HG03064 (cell line): ENCODE measurements around the gene BIRC2.
"Not testable (repeated sequence)": the region's sequence is repeated elsewhere in the genome, so short reads cannot be mapped to it uniquely, and the experiment has no call there.

Experiments
- ATAC-seq: cut with Tn5 transposase; IDR thresholded peaks from one replicate; pipeline ENCODE4 v1.9.1; 2021; ENCODE audit warnings: low read depth; ENCODE audit not compliant: unreplicated experiment

Gene BIRC2

DNA sequence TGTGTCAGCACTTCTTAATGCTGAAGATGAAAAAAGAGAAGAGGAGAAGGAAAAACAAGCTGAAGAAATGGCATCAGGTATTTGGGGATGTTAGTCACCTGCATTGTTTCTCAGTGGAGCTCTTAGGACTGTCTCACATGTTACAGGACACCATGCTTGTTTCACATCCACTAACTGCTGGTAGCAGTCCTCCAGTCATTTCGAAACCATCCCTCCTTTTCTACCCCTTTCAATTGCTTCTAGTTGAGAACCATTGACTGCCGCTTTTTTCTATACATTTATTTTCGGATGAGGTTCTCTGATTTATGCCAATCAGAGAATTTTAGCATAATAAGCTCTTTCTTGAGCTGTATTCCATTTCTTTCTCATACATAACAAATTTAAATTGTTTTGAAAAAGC lies 21.5 kb downstream of the BIRC2 start:
- peak; percentile 99 for ATAC-seq

GRCh38 chr11:102374633-102375424 lies 27.8 kb downstream of the BIRC2 start:
- ATAC-seq, result not testable (repeated sequence)

GRCh38 chr11:102375720-102376399 lies 28.8 kb downstream of the BIRC2 start:
- ATAC-seq, result no peak

GRCh38 chr11:102377891-102378290 lies 30.9 kb downstream of the BIRC2 start:
- ATAC-seq, result no peak

DNA sequence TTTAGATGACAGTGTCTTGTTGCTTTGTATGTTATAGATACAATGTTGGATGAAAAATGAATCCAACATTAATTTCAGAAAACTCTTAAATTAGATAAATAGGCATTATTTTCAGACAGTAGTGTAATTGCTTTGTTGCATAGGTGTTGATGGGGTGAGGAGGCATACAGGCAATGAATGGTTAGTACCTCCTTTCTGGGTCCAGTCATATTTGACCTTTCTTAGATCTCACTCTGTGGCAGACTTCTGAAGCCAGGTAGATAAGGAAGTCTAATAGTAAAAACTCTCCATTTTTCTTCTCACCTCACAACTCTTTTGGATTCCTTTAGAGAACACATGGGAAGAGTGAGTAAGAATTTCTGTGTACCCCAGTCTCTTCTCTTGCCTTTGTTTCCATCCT lies 31.8 kb downstream of the BIRC2 start:
- ATAC-seq, result no peak

GRCh38 chr11:102382384-102382783 lies 35.4 kb downstream of the BIRC2 start:
- no peak for ATAC-seq

DNA sequence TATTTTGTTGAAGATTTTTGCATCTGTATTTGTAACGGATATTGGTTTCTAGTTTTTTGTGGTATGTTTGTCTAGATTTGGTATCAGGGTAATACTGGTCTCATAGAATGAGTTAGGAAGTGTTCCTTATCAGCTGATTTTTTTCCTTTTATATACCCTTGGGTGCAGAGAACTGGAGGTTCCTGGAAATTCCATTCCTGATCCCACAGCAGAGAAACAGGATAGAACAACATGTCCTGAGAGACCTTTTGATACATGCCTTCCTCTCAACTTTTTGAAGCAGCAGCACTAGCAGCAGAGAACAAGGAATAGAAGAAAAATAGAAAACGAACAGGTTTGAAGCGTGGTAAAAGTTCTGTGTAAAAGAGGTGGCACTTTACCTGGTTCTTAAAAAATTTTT lies 36.8 kb downstream of the BIRC2 start:
- ATAC-seq, result no peak

- ATAC-seq, result no peak
Observed at GRCh38 chr11:102384419-102385079, 37.5 kb downstream of the BIRC2 start.

GRCh38 chr11:102385085-102386007 lies 38.3 kb downstream of the BIRC2 start:
- no peak for ATAC-seq

DNA sequence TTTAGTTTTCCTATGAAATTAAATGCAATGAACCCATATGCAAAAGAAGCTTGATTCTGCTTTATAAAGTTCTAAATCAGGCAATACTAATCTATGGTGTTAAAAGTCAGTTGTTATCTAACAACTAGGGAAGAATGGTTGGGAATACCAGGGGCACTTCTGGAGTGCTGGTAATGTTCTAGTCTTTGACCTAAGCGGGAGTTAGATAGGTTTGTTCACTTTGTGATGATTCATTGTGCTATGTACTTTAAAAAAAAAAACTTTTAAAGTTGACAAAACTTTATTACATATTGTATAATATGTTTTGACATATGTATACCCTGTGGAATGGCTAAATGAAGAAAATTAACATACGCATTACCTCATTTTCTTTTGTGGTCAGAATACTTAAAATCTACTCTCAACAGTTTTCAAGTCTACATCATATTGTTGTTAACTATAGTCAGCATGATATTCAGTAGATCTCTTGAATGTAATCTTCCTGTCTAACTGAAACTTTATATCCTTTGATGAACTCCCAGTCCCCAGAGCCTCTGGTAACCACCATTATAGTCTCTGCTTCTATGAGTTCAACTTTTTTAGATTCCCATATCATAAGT lies 39.2 kb downstream of the BIRC2 start:
- no peak for ATAC-seq

DNA sequence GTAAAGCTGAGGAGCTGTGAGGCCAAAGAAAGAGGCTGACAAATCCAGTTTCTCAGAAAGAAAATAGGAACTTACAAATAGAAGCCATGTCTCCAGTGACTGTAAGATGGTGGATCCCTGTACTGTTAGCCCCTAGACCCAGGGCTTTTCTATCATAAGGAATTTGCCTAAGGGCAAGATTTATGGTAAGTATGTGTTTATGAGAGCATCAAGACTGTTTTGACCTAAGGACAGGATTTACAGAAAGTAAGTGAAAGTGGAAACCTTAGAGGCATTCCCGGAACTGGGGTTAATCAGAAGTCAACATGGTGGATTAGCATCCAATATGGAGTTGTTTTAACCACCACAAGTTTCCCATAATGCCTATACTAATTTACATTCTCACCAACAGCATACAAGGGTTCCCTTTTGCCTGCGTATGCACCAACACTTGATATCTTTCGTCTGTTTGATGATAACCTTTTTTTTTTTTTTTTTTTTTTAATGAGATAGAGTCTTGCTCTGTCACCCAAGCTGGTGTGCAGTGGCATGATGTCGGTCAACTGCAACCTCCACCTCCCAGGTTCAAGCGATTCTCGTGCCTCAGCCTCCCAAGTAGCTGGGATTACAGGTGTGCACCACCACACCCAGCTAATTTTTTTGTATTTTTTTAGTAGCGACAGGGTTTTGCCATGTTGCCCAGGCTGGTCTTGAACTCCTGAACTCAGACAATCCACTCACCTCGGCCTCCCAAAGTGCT lies 40.2 kb downstream of the BIRC2 start:
- no peak for ATAC-seq

GRCh38 chr11:102389253-102389652 lies 42.2 kb downstream of the BIRC2 start:
- ATAC-seq, result no peak

GRCh38 chr11:102390667-102391465 lies 43.9 kb downstream of the BIRC2 start:
- peak; percentile 63 for ATAC-seq

DNA sequence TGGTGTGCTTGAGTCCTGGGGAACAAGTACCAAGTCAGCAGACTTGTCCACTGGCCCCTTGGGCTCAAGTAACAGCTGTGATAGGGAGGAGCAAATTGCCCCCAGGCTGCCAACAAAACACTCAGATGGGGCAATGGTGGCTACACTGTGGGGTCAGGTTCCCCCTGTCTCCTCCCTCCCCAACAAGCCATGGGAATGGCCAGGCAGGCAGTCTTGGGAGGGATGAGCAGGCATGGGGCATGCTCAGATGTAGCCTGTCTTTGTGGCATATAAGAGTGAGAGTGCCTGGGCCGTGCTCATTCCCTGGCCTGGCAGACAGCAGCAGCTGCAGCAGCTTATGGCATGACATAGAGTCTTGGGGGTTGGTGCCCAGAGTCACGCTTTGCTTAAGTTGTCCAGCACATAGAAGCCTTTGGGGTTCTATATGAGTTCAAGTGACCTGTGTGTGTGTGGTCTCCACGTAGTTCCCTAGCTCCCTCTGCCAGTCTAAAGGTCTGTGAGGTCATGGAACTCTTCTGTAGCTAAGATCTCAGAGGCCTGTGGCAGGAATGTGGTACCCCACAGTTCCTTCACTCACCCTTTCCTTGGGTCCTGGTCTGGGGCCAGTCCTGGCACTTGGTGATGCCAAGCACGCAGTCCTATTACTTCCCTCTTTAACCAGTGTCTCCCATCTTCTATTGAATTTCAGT lies 44.7 kb downstream of the BIRC2 start:
- ATAC-seq, result no peak

GRCh38 chr11:102393272-102393730 lies 46.3 kb downstream of the BIRC2 start:
- ATAC-seq, result no peak

- no peak for ATAC-seq
Observed at GRCh38 chr11:102395720-102396393, 48.8 kb downstream of the BIRC2 start.
